ENCODE data around the gene GDPD5. TPM values are rescaled to one million over a fixed set of nuclear protein-coding genes. Genes with fewer than 3 reads are reported as not detected.

GDPD5 gene
- total RNA-seq, 6 donors from 2014 or later: 5.7 to 34.6 (median 14.0) TPM

GRCh38 chr11:75553889-75554257, 28.1 kb upstream of the GDPD5 start:
- DNase-seq (no peak), ATAC-seq (ENCODE audit: low FRiP score in 2 of 2) (peak in 1 of 2 donors; percentile 0)
- 75 to 80% methylated on average over 1 of the region's 1 CpG for WGBS, 2 donors
- Histone ChIP-seq H3K9me3 (no peaks in the 10 kb centered on the region), H3K27me3 (no peaks in the 10 kb centered on the region), H3K4me1 (peaks cover 35 to 39% (median 38%) of the 10 kb centered on the region in 4 donors), H3K27ac (peak overlapping the region; percentile 21 to 88 (median 80)), H3K36me3 (no peaks in the 10 kb centered on the region), H3K4me3 (no peak overlapping the region)
- TF ChIP-seq, protein P1, sequence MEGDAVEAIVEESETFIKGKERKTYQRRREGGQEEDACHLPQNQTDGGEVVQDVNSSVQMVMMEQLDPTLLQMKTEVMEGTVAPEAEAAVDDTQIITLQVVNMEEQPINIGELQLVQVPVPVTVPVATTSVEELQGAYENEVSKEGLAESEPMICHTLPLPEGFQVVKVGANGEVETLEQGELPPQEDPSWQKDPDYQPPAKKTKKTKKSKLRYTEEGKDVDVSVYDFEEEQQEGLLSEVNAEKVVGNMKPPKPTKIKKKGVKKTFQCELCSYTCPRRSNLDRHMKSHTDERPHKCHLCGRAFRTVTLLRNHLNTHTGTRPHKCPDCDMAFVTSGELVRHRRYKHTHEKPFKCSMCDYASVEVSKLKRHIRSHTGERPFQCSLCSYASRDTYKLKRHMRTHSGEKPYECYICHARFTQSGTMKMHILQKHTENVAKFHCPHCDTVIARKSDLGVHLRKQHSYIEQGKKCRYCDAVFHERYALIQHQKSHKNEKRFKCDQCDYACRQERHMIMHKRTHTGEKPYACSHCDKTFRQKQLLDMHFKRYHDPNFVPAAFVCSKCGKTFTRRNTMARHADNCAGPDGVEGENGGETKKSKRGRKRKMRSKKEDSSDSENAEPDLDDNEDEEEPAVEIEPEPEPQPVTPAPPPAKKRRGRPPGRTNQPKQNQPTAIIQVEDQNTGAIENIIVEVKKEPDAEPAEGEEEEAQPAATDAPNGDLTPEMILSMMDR (IDR thresholded peaks at IDR 0.05): no peak
- no peak for TF ChIP-seq POLR2AphosphoS5 (IDR thresholded peaks at IDR 0.05)
- no peak for TF ChIP-seq EP300 (IDR thresholded peaks at IDR 0.05)
- TF ChIP-seq POLR2A (IDR thresholded peaks at IDR 0.05): no peak

GRCh38 chr11:75553182-75553581, 27.4 kb upstream of the GDPD5 start:
- DNase-seq (no peak), ATAC-seq (ENCODE audit: low FRiP score in 2 of 2) (no peak)
- WGBS, 2 donors: 84 to 87% methylated on average over 3 to 4 of the region's 6 CpGs
- Histone ChIP-seq H3K9me3 (no peaks in the 10 kb centered on the region), H3K27me3 (no peaks in the 10 kb centered on the region), H3K4me1 (peaks cover 28 to 33% (median 31%) of the 10 kb centered on the region in 4 donors), H3K36me3 (no peaks in the 10 kb centered on the region), H3K4me3 (no peak overlapping the region), H3K27ac (peak overlapping the region in 1 of 4 donors; percentile 82)
- TF ChIP-seq POLR2A (IDR thresholded peaks at IDR 0.05) (no peak), POLR2AphosphoS5 (IDR thresholded peaks at IDR 0.05) (no peak), EP300 (IDR thresholded peaks at IDR 0.05) (no peak)
- TF ChIP-seq, protein P1 (IDR thresholded peaks at IDR 0.05): no peak

DNA sequence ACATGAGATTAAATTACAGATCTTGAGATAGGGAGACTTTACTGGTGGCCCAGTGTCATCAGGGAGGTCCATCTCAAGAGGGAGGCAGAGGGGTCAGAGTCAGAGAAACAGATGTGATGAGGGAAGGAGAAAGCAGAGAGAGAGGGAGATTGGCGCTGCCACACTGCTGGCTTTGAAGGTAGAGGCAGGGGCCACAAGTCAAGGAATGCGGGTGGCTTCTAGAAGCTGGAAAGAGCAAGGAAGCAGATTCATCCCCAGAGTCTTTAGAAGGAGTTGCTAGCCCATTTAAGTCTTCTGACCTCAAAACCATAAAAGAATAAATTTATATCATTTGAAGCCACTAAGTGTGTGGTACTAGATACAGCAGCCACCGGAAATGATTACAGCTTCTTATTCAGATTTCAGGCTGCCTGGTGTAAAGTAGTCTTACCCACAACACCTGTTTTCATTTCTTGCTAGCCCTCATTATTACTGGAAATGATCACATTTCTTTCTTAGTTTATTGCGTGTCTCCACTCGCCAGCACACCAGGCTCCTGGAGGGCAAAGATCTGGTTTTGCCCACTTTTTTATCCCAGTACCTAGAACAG, 23.7 kb upstream of the GDPD5 start:
- WGBS, 2 donors: 90 to 97% methylated on average over 5 of the region's 5 CpGs
- ATAC-seq (ENCODE audit: low FRiP score in 2 of 2): no peak
- H3K4me3 ChIP-seq: no peak overlapping the region

DNA sequence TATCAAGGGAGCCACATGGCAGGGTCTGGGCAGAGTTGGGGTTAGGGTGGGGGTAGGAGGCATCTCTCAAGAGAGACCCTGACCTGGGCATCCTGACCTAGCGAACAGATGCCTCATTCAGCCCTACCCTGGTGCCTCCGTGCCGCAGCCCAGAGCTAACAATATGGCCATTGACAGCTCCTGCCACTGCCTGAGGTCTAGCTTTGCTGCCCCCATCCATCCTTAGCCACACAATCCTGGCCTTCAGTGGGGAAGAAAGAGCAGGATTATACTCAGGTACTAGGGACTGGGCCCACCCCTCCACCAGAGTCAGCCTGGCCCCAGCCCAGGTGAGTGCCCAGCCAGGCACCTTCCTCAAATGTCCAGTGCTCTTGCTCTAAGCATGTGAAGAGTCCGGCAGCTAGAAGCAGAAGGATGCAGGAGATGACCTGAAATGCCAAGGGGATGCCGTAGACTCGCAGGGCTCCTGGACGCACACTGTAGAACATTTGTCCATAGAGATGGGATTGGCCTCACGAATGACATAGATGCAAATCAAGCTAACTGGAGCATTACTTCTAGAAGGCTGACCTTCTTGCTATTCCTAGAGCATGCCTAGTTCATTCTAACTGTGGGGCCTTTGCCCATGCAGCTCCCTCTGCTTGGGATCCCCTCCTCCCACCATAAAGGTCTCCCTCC, 23.0 kb upstream of the GDPD5 start:
- ATAC-seq (ENCODE audit: low FRiP score in 2 of 2) (no peak), DNase-seq (no peak)
- no peaks in the 10 kb centered on the region for H3K36me3 ChIP-seq
- H3K4me3 ChIP-seq: no peak overlapping the region
- H3K27me3 ChIP-seq: no peaks in the 10 kb centered on the region
- no peak for TF ChIP-seq POLR2A (IDR thresholded peaks at IDR 0.05)
- no peak for TF ChIP-seq POLR2AphosphoS5 (IDR thresholded peaks at IDR 0.05)
- TF ChIP-seq EP300 (IDR thresholded peaks at IDR 0.05): no peak
- TF ChIP-seq, protein P1 (IDR thresholded peaks at IDR 0.05): no peak
- H3K27ac ChIP-seq: no peak overlapping the region
- peaks cover 10 to 14% (median 11%) of the 10 kb centered on the region in 4 donors for H3K4me1 ChIP-seq
- WGBS, 2 donors: 80 to 99% methylated on average over 1 to 8 of the region's 8 CpGs
- no peaks in the 10 kb centered on the region for H3K9me3 ChIP-seq

More for the DNA sequence above, 23.7 kb upstream of the GDPD5 start:
- H3K4me1 ChIP-seq: peaks cover 18 to 21% (median 19%) of the 10 kb centered on the region in 4 donors
- DNase-seq: no peak
- TF ChIP-seq EP300 (IDR thresholded peaks at IDR 0.05) (no peak), POLR2AphosphoS5 (IDR thresholded peaks at IDR 0.05) (no peak), POLR2A (IDR thresholded peaks at IDR 0.05) (no peak)
- TF ChIP-seq, protein P1 (IDR thresholded peaks at IDR 0.05): no peak
- H3K27ac ChIP-seq: no peak overlapping the region
- H3K36me3 ChIP-seq: no peaks in the 10 kb centered on the region
- no peaks in the 10 kb centered on the region for H3K27me3 ChIP-seq
- no peaks in the 10 kb centered on the region for H3K9me3 ChIP-seq
